ENCODE measurements around the gene RNF208. TPM values are rescaled to one million over a fixed set of nuclear protein-coding genes. Genes with fewer than 3 reads are reported as not detected.
"Not testable (repeated sequence)": the region's sequence is repeated elsewhere in the genome, so short reads cannot be mapped to it uniquely, and the experiment has no call there.

The RNF208 gene
- total RNA-seq, 1 donor from 2014 or later: 5.9 TPM

DNA sequence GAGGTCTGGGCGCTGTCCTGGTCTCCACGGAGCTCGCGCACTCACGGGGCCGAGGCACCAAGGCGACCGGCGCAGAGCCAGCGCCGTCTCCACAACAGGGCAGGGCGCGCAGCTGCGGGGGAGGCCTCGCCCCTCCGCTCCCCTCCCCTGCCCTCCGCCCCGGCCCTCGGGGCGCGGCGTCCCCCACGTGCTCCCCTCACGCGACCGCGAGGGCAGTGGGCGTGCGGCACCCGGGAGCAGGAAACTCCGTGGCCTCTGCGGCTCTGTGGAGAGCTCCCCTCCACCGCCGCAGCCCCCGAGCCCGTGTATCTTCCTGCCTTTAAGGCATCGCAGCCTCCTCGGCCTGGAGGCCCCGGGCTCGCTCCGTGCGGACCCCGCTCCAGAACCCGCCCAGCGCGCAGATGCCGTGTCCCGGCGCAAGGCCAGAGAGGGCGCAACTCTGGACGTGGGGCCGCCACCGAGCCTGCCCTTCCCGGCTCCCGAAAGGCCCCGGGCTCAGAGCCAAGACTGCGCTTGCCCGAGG lies 18.3 kb upstream of the RNF208 start:
- DNase-seq (ENCODE audit: low spot score): peak; percentile 93

DNA sequence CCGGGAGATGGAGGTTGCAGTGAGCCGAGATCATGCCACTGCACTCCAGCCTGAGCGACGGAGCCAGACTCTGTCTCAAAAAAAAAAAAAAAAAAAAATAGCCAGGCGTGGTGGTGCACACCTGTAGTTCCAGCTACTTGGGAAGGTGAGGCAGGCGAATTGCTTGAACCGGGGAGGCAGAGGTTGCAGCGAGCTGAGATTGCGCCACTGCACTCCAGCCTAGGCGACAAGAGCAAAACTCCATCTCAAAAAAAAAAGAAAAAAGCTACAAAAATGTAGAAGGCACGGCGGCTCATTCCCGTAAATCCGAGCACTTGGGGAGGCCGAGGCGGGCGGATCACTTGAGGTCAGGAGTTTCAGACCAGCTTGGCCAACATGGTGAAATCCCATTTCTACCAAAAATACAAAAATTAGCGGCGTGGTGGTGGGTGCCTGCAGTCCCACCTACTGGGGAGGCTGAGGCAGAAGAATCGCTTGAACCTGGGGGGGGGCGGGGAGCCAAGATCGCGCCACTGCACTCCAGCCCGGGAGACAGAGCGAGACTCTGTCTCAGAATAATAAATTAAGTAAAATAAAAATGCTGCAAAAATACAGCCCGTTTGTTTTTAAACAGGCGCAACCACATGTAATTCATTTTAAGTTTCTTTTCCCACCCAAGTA lies 17.6 kb upstream of the RNF208 start:
- DNase-seq (ENCODE audit: low spot score): not testable (repeated sequence)

DNA sequence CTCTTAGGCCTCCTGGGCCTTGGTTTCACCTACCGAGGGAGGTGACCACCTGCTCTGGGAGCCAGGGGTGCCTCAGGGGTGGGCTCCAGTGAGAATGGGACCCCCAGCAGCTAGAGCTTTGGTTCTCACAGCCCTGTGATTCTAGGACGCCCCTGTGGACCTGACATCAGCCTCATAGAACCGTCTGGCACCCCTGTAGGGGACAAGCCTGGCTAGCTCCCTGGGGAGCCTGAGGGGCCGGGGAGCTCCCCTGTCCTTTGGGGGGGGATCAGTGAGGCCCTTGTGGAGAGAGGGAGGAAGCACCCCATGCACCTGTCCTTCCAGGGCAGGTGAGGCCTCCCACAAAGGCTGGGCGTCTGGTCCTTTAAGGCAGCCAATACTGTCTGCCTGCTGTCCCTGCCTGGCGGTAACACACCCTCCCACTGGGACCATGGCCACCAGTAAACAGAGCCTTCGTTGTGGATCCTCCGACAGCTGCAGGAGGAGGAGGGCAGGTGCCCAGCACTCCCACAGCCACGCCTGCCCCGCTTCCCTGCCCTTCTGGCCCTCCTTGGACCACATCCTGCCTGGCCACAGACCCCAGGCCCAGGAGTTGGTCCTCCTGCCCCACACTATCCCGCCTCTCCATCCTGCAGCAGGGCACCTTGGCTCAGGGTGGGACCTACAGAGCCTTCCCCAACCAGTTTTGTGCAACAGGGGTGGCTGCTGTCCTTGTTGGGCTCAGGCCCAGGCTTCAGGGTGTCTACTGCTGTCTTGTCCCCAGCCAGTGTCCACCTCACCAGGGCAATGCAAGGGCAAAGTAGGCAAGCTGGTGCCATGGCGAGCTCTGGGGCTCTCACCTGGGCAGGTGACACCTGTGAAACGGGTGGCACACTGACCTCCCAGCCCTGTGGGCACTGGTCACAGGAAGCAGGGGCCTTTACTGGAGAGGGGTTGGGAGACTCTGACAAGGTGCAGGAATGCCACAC lies 16.0 kb upstream of the RNF208 start:
- no peak for DNase-seq (ENCODE audit: low spot score)

DNA sequence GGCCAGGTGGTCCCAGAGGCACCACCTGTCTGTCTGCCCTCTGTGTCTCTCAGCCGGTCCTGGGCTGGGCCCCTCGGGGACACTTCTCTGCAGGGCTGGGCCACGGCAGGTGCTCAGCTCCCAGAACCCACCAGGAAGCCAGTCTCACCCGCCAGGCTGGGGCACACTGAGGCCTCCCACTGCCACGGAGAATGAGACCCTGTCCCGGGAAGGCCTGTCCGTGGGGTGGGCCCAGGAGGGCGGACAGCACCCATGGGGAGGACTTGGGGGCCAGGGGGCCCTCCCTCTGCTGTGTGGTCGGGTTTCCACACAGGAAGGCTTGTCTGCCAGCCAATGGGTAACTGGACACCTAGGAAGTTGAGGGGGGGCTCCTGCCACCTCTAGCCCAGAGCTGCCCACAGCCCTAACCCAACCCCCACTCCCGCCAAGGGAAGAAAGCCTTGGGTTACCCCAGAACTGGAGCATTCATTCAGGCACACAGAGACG lies 14.9 kb upstream of the RNF208 start:
- DNase-seq (ENCODE audit: low spot score): no peak

DNA sequence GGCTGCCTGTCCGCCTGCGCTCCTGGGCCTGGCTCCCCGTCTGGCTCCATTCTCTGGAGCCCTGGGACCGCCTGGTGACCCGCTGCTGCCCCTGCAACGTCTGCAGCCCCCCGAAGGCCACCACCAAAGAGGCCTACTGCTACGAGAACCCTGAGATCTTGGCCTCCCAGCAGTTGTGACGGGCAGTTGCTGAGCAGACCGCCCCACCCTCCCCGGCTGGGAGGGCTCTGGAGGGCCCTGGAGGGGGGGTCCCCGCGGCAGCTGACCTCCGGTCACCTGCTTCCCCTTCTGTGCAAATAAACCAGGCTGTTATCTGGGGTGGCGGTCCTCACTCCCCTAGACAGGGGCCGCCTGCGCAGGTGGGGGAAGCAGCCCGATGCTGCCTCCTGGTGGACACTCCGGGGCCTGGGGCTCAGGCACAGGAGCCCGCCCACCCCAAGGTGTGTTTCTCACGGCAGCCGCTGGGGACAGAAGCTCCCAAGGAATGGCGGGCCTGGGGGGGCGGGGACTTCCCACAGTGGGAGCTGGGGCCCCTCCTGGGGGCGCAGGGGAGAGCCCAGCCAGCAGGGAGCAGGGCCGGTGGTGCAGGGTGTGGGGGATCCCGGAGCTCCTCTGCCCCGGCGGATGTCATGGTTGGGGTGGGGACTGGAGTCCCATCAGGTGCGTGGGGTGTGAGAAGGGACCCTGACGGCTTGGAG lies 14.3 kb upstream of the RNF208 start:
- peak; percentile 93 for DNase-seq (ENCODE audit: low spot score)

DNA sequence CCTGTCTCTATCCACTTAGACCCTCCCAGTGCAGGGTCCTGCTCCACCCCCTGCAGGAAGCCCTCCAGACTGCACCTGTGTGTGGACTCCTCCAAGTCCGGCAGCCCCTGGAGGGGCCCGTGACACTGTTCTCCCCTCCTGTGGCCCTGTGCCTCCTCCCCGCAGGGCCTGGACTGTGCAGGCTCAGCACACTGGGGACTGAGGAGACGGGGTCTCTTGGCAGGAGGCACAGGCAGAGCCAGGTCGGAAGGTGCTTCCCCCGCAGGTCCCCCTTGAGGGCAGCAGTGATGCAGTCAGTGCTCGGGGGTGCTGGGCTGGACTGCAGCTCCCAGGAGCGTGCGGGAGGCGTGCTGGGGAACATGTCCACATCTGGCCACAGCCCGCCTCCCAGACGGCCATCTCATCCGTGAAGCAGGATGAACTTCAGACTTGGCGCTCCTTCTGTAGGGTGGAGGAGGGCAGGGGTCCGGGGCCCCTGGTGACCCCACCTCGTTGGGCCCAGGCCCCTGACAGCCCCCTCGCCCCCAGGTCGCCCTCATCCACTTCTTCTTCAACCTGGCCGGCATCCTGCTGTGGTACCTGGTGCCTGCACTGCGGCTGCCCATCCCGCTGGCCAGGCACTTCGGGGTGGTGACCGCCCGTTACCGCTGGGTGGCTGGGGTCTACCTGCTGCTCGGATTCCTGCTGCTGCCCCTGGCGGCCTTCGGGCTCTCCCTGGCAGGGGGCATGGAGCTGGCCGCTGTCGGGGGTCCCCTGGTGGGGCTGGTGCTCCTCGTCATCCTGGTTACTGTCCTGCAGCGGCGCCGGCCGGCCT lies 13.6 kb upstream of the RNF208 start:
- no peak for DNase-seq (ENCODE audit: low spot score)

DNA sequence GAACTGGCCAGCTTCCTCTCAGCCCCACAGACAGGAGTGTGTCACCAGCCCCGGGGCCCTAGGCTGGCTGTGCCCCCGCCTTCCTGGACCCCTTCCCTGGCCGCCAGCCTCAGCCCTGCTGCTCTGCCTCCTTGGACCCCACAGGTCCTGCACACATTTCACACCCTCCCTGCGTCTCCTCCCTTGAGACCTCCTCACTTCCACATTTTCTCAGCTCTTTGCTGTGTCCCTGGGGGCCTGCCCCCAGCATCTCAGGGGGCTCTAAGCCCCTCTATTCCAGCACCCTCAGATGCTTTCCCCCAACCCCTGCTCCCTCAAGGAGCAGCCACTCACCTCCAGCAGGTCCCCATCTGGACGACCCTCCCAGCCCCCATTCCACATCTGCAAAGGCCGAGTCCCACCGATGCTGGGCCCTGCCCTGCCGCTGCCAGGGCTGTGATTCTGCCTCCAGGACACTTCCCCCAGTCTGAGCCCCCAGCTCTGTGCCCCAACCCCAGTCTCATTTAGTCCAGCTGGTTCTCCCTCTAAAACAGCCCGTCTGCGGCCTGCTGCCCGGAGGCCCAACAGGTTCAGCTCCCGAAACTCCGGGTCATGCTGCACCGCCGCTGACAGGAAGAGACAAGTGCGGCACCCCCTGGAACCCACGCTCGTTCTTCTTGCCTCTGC lies 12.9 kb upstream of the RNF208 start:
- no peak for DNase-seq (ENCODE audit: low spot score)

DNA sequence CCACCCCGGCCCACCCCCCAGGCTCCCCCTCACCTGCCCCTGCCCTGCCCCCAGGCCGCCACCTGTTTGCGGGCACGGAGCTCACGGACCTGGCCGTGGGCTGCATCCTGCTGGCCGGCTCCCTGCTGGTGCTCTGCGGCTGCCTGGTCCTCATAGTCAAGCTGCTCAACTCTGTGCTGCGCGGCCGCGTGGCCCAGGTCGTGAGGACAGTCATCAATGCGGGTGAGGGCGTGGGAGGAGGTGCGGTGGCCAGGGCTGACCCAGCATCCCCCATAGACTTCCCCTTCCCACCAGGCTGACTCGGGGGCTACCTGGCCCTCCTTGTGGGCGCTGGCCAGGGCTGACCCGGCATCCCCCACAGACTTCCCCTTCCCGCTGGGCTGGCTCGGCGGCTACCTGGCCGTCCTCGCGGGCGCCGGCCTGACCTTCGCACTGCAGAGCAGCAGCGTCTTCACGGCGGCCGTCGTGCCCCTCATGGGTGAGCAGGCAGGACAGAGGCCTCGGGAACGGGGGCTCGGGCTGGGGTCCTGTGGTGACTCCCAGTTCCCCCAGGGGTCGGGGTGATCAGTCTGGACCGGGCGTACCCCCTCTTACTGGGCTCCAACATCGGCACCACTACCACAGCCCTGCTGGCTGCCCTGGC lies 12.1 kb upstream of the RNF208 start:
- no peak for DNase-seq (ENCODE audit: low spot score)

DNA sequence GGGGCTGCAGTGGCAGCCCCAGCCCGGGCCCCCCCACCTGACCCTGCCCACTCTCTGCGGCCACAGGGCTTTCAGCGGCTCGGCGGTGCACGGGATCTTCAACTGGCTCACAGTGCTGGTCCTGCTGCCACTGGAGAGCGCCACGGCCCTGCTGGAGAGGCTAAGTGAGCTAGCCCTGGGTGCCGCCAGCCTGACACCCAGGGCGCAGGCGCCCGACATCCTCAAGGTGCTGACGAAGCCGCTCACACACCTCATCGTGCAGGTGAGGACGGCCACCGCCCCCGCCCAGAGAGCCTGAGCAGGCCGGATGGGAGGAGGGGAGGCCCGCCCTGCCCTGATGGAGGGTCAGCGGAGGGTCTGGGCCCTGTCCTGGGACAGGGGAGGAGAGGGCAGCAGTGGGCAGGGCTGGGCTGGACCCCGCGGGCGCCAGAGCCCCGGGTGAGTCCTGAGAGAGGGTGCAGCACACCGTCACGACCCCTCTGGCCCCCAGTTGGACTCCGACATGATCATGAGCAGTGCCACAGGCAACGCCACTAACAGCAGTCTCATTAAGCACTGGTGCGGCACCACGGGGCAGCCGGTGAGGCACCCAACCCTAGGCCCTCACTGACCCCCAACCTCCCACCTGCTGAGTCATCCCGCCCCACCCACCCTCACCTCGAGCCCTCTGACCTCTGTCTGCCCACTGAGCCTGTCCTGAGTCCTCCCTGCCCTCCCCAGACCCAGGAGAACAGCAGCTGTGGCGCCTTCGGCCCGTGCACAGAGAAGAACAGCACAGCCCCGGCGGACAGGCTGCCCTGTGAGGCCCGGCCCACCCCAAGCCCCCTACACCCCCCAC lies 11.3 kb upstream of the RNF208 start:
- no peak for DNase-seq (ENCODE audit: low spot score)

DNA sequence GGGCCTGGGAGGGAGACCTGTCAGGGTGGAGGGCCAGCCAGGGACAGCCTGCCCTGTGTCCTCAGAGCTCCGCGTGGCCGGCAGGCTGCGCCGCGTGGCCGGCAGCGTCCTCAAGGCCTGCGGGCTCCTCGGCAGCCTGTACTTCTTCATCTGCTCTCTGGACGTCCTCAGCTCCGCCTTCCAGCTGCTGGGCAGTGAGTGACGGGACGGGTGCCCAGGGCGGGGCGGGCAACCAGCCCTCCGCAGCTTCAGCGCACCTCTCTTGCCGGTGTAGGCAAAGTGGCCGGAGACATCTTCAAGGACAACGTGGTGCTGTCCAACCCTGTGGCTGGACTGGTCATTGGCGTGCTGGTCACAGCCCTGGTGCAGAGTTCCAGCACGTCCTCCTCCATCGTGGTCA lies 10.5 kb upstream of the RNF208 start:
- DNase-seq (ENCODE audit: low spot score): no peak

DNA sequence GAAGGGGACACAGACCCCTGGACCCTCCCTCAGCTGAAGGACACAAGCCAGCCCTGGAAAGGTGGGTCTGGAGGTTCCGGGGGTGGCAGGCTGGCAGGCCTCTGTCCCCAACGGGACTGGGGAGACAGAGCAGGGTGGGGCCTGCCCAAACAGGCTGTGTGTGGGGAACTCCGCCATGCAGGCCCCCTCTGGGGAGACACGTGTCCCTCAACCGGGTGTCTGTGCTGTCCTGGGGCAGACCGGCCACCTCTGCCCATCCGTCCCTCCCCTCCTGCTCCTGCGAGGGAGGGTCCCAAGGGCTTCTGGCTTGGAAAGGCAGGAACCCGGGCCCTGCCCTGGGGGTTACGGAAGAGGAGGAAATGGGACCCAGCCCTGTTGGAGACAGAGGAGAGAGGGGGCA lies 10.1 kb upstream of the RNF208 start:
- no peak for DNase-seq (ENCODE audit: low spot score)

DNA sequence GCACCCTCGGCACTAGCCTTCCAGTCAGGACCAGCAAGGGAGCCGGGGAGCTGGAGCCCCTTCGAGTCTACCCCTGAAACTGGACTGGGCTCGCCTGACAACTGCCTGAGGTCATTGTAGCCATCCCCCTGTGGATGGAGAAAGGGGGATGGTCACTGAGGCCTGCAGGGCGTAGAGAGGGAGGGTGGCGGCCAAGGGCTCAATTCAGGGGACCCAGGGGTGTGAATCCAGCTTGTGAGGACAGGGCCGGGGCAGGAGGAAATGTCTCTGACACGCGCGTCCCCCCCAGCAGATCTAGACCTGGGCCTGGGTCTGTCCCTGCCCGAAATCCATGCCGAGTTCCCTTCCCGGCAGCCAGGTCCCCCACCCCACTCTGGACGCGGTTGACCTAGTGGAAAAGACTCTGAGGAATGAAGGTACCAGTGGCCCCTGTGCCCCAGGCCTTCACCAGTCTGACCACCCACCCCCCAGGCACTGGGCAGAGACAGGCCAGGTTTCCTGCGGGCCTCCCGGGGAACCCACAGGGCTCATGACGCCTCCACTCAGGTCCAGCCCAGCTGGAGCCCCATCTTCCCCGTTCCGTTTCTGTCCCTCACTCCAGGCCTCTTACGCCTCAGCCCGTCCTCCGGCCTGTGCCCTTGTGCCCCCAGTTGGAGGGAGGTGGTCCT lies 9.5 kb upstream of the RNF208 start:
- no peak for DNase-seq (ENCODE audit: low spot score)

DNA sequence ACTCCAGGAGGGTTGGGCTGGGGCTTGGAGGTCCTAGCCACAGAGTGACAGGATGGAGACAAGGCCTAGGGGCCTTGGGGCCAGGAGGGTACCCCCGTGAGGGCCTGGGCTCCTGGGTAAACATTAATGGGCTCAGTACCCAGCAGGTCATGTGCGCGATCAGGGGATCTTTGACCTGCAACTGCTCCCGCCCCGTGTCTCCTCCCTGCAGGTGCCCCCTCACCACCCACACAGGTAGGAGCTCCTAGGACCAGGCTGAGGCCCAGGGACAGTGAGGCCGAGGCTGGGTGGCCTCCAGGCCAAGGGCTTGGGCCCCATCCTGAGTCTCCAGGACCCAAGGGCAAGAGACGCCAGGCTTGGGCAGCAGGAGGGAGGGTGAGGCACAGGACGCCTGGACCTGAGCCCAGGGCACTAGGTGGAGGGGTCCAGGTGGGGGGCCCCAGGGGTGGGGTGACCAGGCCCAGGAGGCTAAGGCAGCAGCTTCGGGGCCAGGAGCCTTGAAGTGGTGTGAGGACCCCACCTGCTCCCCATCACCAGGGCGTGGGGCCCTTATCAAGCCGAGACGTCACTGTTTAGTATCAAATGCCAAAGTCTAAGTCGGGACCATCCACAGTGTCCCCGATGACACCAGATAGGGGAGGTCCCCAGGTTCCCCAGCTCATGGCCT lies 8.8 kb upstream of the RNF208 start, which contains the start of gene SLC34A3:
SLC34A3 (plus strand) TSS at position 197 of the 667 bp plus-strand sequence. CDS start 802 bp downstream, outside the sequence.
- no peak for DNase-seq (ENCODE audit: low spot score)

DNA sequence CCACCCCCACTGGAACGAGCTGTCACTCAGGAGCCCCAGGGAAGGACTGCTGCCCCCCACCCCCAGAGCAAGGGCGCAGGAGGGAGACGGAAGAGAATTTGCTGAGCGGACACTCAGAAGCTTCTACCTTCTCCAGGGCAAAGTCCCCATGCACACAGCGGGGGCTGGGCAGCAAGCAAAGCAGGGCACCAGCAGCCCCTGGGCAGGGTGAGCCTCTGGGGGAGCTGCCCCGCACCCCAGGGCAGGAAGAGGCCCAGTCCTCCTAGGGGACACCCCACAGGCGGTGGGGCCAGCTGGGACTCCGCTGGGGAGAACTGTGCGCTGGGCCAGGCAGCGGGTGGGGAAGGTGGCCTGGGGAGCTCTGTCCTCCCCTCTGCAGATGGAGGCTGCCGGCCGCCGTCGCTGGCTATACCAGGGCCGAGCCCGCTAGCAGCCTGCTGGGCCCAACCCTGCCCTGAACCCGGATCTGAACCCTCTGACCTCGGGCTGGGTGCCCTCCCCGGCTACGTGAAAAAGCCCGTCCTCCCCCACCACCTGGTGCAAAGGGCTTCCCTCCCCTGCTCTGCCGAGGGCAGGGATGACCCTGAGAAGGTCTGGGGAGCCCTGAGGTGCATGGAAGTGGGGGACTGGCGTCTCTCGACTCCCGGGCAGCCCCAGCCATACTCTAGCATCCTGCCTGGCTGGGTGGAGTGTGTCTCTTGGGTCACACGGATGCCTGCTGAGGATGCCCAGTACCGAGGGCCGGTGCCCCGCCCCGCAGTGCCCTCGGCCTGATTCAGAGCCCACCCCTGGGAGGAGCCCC lies 8.1 kb upstream of the RNF208 start:
- DNase-seq (ENCODE audit: low spot score): no peak

DNA sequence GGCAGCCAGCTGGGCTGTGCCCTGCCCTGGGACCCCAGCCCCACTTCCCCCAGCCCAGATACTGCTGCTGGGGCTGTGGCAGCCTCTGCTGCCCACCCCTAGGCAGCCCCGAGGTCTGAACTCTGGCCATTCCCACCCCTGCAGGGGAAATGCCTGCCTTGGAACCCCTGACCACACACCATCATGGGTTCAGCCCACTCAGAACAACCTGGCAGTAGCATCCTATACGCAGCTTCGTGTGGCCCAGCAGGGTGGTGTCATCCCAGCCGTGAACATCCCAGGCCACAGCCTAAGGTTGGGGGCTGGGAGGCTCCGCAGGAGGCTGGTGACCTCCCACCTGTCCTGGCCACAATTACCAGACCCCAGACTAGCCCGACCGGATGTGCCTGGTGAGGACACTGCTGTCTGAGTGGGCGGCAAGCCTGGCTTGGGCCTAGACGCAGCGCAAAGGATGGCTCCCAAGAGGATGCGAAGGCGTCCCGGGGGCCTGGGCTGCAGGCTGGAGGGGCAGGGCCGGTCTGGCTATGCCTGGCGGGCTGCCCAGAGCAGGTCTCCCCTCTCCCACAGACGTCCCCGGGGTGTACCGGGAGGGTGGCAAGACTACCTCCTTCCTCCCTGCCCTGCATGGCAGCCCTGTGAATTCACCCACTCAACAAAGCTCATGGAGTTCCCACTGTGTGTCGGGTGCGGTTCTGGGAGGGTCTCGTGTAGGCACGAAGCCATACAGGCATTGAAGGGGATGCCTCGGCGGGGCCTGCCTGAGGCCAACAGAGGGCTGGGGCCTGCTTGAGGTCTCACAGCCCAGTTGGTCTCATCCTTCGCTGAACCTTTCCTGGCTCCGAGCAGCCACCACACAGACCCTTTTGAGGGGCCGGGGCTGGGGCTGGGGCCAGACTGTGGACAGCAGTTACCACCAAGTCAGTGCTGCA lies 7.2 kb upstream of the RNF208 start:
- DNase-seq (ENCODE audit: low spot score): no peak
